ENCODE measurements around the gene ERVFRD-1. TPM values are rescaled to one million over a fixed set of nuclear protein-coding genes. Genes with fewer than 3 reads are reported as not detected.
A peak's percentile ranks its signal among the peaks of the same experiment; 100 is the strongest.
"Not testable (repeated sequence)": the region's sequence is repeated elsewhere in the genome, so short reads cannot be mapped to it uniquely, and the experiment has no call there.

ERVFRD-1 gene
- total RNA-seq, 5 donors from 2014 or later (not counting 1 experiment from before 2014, with no cell fraction given), result 0.10 TPM; not detected in 4

GRCh38 chr6:11094411-11094851 lies 17.1 kb downstream of the ERVFRD-1 start:
- ATAC-seq (replicated peaks in 1 of 4) (peak; percentile 9 to 28 (median 14)), DNase-seq (peak in 25 of 35 experiments; percentile 2 to 56 (median 17))
- no peaks in the 10 kb centered on the region for H3K36me3 ChIP-seq (ENCODE audit: control insufficient read depth in 2 of 2, extremely low read depth in 1 of 2, insufficient read depth in 1 of 2, low read length in 1 of 2)
- peaks cover 31 to 35% (median 33%) of the 10 kb centered on the region in 3 donors for H3K4me1 Mint-ChIP-seq
- H3K27me3 ChIP-seq (replicated peaks in 1 of 2; ENCODE audit: control insufficient read depth in 2 of 2, extremely low read depth in 1 of 2, insufficient read depth in 2 of 2, low read length in 1 of 2), result no peaks in the 10 kb centered on the region
- H3K4me1 ChIP-seq (ENCODE audit: control insufficient read depth in 1 of 2, extremely low read depth in 1 of 2, insufficient read depth in 2 of 2, low read length in 2 of 2), result peaks cover 10 to 20% of the 10 kb centered on the region in 2 experiments
- H3K4me3 ChIP-seq (ENCODE audit: control insufficient read depth in 1 of 2, extremely low read depth in 1 of 2, low read length in 1 of 2), result peak overlapping the region; percentile 94 to 96
- H3K36me3 Mint-ChIP-seq, result peaks cover 5% of the 10 kb centered on the region
- H3K9me3 Mint-ChIP-seq, result no peaks in the 10 kb centered on the region
- WGBS (ENCODE audit: insufficient coverage), result 0% methylated on average over 5 of the region's 15 CpGs
- H3K27me3 Mint-ChIP-seq, result no peaks in the 10 kb centered on the region
- H3K9me3 ChIP-seq, result no peaks in the 10 kb centered on the region
- peak overlapping the region; percentile 97 for H3K27ac Mint-ChIP-seq
- CTCF ChIA-PET, result interaction anchor here in 1 of 2 donors (0.7 kb wide), 1 partner anchor 225 kb away, joined by 4 read pairs; no protein-coding TSS in a partner anchor
- POLR2A ChIA-PET, result no interaction called here
- peak overlapping the region; percentile 96 to 98 (median 96) for H3K4me3 Mint-ChIP-seq
- H3K27ac ChIP-seq (ENCODE audit: low read length), result peak overlapping the region; percentile 88

- peaks cover 3% of the 10 kb centered on the region for H3K36me3 Mint-ChIP-seq
- peak within 1 kb of the TSS; percentile 97 to 99 for H3K27ac Mint-ChIP-seq
- WGBS (ENCODE audit: insufficient coverage), result under 1% methylated on average over 85 of the region's 90 CpGs
- peaks cover 30 to 35% (median 33%) of the 10 kb centered on the region in 3 donors for H3K4me1 Mint-ChIP-seq
- Histone ChIP-seq H3K27me3 (replicated peaks in 1 of 2; ENCODE audit: control insufficient read depth in 2 of 2, extremely low read depth in 1 of 2, insufficient read depth in 2 of 2, low read length in 1 of 2) (no peaks in the 10 kb centered on the region), H3K9me3 (no peaks in the 10 kb centered on the region), H3K27ac (ENCODE audit: low read length) (peak within 1 kb of the TSS; percentile 88), H3K4me3 (ENCODE audit: control insufficient read depth in 1 of 2, extremely low read depth in 1 of 2, low read length in 1 of 2) (peak within 1 kb of the TSS; percentile 94 to 96), H3K36me3 (ENCODE audit: control insufficient read depth in 2 of 2, extremely low read depth in 1 of 2, insufficient read depth in 1 of 2, low read length in 1 of 2) (no peaks in the 10 kb centered on the region), H3K4me1 (ENCODE audit: control insufficient read depth in 1 of 2, extremely low read depth in 1 of 2, insufficient read depth in 2 of 2, low read length in 2 of 2) (peaks cover 10 to 20% of the 10 kb centered on the region in 2 experiments)
- ATAC-seq (replicated peaks in 1 of 4) (peak; percentile 93 to 96 (median 94)), DNase-seq (peak; percentile 87 to 97 (median 94))
- POLR2A ChIA-PET, result interaction anchor here in 1 of 2 donors (0.5 to 1.1 kb wide), 2 partner anchors 139 to 306 kb away, joined by 5 to 13 read pairs; partner anchors contain the start of gene NEDD9
- no peaks in the 10 kb centered on the region for H3K9me3 Mint-ChIP-seq
- peak within 1 kb of the TSS; percentile 96 to 98 (median 96) for H3K4me3 Mint-ChIP-seq
- H3K27me3 Mint-ChIP-seq, result no peaks in the 10 kb centered on the region
- CTCF ChIA-PET, result interaction anchor here in 1 of 2 donors (1.0 kb wide), 1 partner anchor 105 kb away, joined by 3 read pairs; no protein-coding TSS in a partner anchor
Observed at GRCh38 chr6:11093626-11094410, 17.7 kb downstream of the ERVFRD-1 start, which contains the start of gene SMIM13. Gene SMIM13 (plus strand): TSS chr6:11093834. CDS start chr6:11094314, 480 bp downstream.

DNA sequence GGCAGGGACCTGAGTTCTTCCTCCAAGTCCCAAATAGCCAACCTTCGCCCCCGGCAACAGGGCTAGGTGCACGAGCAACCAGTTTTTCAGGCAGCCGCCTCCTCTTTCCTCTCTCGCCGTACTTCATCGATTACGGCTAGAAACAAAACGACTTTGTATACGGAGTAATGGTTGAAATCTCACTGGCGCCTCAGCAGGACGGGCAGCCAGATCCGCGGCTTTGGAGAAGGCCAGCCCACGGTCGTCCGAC lies 18.2 kb downstream of the ERVFRD-1 start:
- Mint-ChIP-seq H3K9me3 (no peaks in the 10 kb centered on the region), H3K27ac (peak overlapping the region; percentile 97 to 99), H3K4me1 (peaks cover 30 to 33% (median 31%) of the 10 kb centered on the region in 3 donors), H3K27me3 (no peaks in the 10 kb centered on the region), H3K36me3 (peaks cover 3% of the 10 kb centered on the region), H3K4me3 (peak overlapping the region; percentile 96 to 98 (median 96))
- DNase-seq (no peak), ATAC-seq (replicated peaks in 1 of 4) (peak; percentile 9 to 26 (median 22))
- Histone ChIP-seq H3K9me3 (no peaks in the 10 kb centered on the region), H3K4me3 (ENCODE audit: control insufficient read depth in 1 of 2, extremely low read depth in 1 of 2, low read length in 1 of 2) (peak overlapping the region; percentile 94 to 96), H3K27ac (ENCODE audit: low read length) (peak overlapping the region; percentile 88), H3K36me3 (ENCODE audit: control insufficient read depth in 2 of 2, extremely low read depth in 1 of 2, insufficient read depth in 1 of 2, low read length in 1 of 2) (no peaks in the 10 kb centered on the region), H3K27me3 (replicated peaks in 1 of 2; ENCODE audit: control insufficient read depth in 2 of 2, extremely low read depth in 1 of 2, insufficient read depth in 2 of 2, low read length in 1 of 2) (no peaks in the 10 kb centered on the region), H3K4me1 (ENCODE audit: control insufficient read depth in 1 of 2, extremely low read depth in 1 of 2, insufficient read depth in 2 of 2, low read length in 2 of 2) (peaks cover 10 to 20% of the 10 kb centered on the region in 2 experiments)
- CTCF ChIA-PET, result interaction anchor here (0.7 to 1.0 kb wide), 2 partner anchors 22 to 106 kb away, joined by 3 to 6 read pairs; no protein-coding TSS in a partner anchor
- WGBS (ENCODE audit: insufficient coverage), result 0% methylated on average over 15 of the region's 17 CpGs
- POLR2A ChIA-PET, result interaction anchor here in 1 of 2 donors (0.5 to 1.1 kb wide), 2 partner anchors 139 to 306 kb away, joined by 5 to 13 read pairs; partner anchors contain the start of gene NEDD9

GRCh38 chr6:11092668-11093375 lies 18.7 kb downstream of the ERVFRD-1 start:
- peak overlapping the region; percentile 94 to 96 for H3K4me3 ChIP-seq (ENCODE audit: control insufficient read depth in 1 of 2, extremely low read depth in 1 of 2, low read length in 1 of 2)
- POLR2A ChIA-PET, result interaction anchor here in 1 of 2 donors (0.5 to 1.1 kb wide), 2 partner anchors 140 to 307 kb away, joined by 5 to 13 read pairs; partner anchors contain the start of gene NEDD9
- peak overlapping the region; percentile 96 to 98 (median 96) for H3K4me3 Mint-ChIP-seq
- H3K36me3 Mint-ChIP-seq, result peaks cover 3% of the 10 kb centered on the region
- no peaks in the 10 kb centered on the region for H3K9me3 Mint-ChIP-seq
- ATAC-seq (replicated peaks in 1 of 4) (peak in 3 of 4 experiments; percentile 15 to 29 (median 21)), DNase-seq (peak in 2 of 35 experiments; percentile 29 to 59)
- H3K27me3 ChIP-seq (replicated peaks in 1 of 2; ENCODE audit: control insufficient read depth in 2 of 2, extremely low read depth in 1 of 2, insufficient read depth in 2 of 2, low read length in 1 of 2), result no peaks in the 10 kb centered on the region
- H3K27ac Mint-ChIP-seq, result peak overlapping the region; percentile 97 to 99
- no peaks in the 10 kb centered on the region for H3K9me3 ChIP-seq
- CTCF ChIA-PET, result interaction anchor here (0.7 to 1.0 kb wide), 2 partner anchors 22 to 106 kb away, joined by 3 to 6 read pairs; no protein-coding TSS in a partner anchor
- no peaks in the 10 kb centered on the region for H3K27me3 Mint-ChIP-seq
- WGBS (ENCODE audit: insufficient coverage), result 3% methylated on average over 7 of the region's 10 CpGs
- H3K4me1 ChIP-seq (ENCODE audit: control insufficient read depth in 1 of 2, extremely low read depth in 1 of 2, insufficient read depth in 2 of 2, low read length in 2 of 2), result peaks cover 10 to 20% of the 10 kb centered on the region in 2 experiments
- no peaks in the 10 kb centered on the region for H3K36me3 ChIP-seq (ENCODE audit: control insufficient read depth in 2 of 2, extremely low read depth in 1 of 2, insufficient read depth in 1 of 2, low read length in 1 of 2)
- peaks cover 26 to 30% (median 28%) of the 10 kb centered on the region in 3 donors for H3K4me1 Mint-ChIP-seq
- peak overlapping the region; percentile 88 for H3K27ac ChIP-seq (ENCODE audit: low read length)

DNA sequence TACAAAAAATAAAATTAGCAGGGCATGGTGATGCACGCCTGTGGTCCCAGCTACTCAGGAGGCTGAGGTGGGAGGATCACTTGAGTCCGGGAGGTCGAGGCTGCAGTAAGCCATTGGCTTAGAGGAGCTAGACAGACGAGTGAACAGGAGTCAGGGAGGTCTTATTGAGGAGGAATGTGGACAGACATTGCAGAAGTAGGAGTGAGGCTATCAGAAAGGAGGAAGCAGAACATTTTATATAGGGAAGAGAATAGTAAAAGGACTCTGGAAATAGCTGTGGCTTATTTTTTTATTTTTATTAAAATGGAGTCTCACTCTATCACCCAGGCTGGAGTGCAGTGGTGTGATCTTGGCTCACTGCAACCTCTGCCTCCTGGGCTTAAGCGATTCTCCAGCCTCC lies 20.4 kb downstream of the ERVFRD-1 start:
- H3K36me3 Mint-ChIP-seq; H3K27ac ChIP-seq (ENCODE audit: low read length); DNase-seq; H3K4me3 Mint-ChIP-seq; H3K9me3 ChIP-seq; H3K4me3 ChIP-seq (ENCODE audit: control insufficient read depth in 1 of 2, extremely low read depth in 1 of 2, low read length in 1 of 2); H3K27me3 Mint-ChIP-seq; H3K27me3 ChIP-seq (replicated peaks in 1 of 2; ENCODE audit: control insufficient read depth in 2 of 2, extremely low read depth in 1 of 2, insufficient read depth in 2 of 2, low read length in 1 of 2); POLR2A ChIA-PET; ATAC-seq (replicated peaks in 1 of 4); H3K27ac Mint-ChIP-seq; H3K36me3 ChIP-seq (ENCODE audit: control insufficient read depth in 2 of 2, extremely low read depth in 1 of 2, insufficient read depth in 1 of 2, low read length in 1 of 2); H3K9me3 Mint-ChIP-seq: not testable (repeated sequence)
- CTCF ChIA-PET, result interaction anchor here in 1 of 2 donors (0.7 kb wide), 1 partner anchor 14 kb away, joined by 3 read pairs; no protein-coding TSS in a partner anchor
- peaks cover 21 to 25% (median 23%) of the 10 kb centered on the region in 3 donors for H3K4me1 Mint-ChIP-seq
- peaks cover 8 to 15% of the 10 kb centered on the region in 2 experiments for H3K4me1 ChIP-seq (ENCODE audit: control insufficient read depth in 1 of 2, extremely low read depth in 1 of 2, insufficient read depth in 2 of 2, low read length in 2 of 2)
- WGBS (ENCODE audit: insufficient coverage), result 93% methylated on average over 2 of the region's 5 CpGs

DNA sequence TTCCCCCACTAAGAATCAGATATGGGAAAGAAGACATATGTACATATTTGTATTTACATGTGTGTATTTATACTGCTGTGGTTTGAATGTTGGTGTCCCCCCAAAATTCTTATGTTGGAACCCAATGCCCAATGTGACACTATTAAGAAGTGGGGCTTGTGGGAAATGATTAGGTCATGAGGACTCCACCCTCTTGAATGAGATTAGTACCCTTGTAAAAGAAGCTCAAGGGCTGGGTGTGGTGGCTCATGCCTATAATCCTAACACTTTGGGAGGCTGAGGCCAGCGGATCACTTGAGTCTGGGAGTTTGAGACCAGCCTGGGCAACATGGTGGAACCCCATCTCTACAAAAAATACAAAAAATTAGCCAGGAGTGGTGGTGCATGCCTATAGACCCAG lies 21.8 kb downstream of the ERVFRD-1 start:
- CTCF ChIA-PET, result no interaction called here

More for the DNA sequence above, 21.8 kb downstream of the ERVFRD-1 start:
- Histone ChIP-seq H3K27me3 (replicated peaks in 1 of 2; ENCODE audit: control insufficient read depth in 2 of 2, extremely low read depth in 1 of 2, insufficient read depth in 2 of 2, low read length in 1 of 2) (peaks cover 0 to 1% of the 10 kb centered on the region in 2 experiments), H3K36me3 (ENCODE audit: control insufficient read depth in 2 of 2, extremely low read depth in 1 of 2, insufficient read depth in 1 of 2, low read length in 1 of 2) (no peaks in the 10 kb centered on the region), H3K4me3 (ENCODE audit: control insufficient read depth in 1 of 2, extremely low read depth in 1 of 2, low read length in 1 of 2) (no peak overlapping the region), H3K27ac (ENCODE audit: low read length) (no peak overlapping the region), H3K9me3 (no peaks in the 10 kb centered on the region), H3K4me1 (ENCODE audit: control insufficient read depth in 1 of 2, extremely low read depth in 1 of 2, insufficient read depth in 2 of 2, low read length in 2 of 2) (peaks cover 4 to 5% of the 10 kb centered on the region in 2 experiments)
- H3K9me3 Mint-ChIP-seq, result no peaks in the 10 kb centered on the region
- peaks cover 0 to 2% of the 10 kb centered on the region in 2 donors for H3K27me3 Mint-ChIP-seq
- no peak overlapping the region for H3K4me3 Mint-ChIP-seq
- no peaks in the 10 kb centered on the region for H3K36me3 Mint-ChIP-seq
- POLR2A ChIA-PET, result no interaction called here
- no peak overlapping the region for H3K27ac Mint-ChIP-seq
- peaks cover 8 to 11% (median 10%) of the 10 kb centered on the region in 3 donors for H3K4me1 Mint-ChIP-seq
- no CpG with 5 or more reads among the region's 1 CpG for WGBS (ENCODE audit: insufficient coverage)
- no peak for DNase-seq
- ATAC-seq (replicated peaks in 1 of 4), result no peak
